ENCODE measurements around the gene FCHO1.
"Not testable (repeated sequence)": the region's sequence is repeated elsewhere in the genome, so short reads cannot be mapped to it uniquely, and the experiment has no call there.

Gene FCHO1

GRCh38 chr19:17766543-17767131 is 15.4 kb downstream of the FCHO1 start:
- peak; percentile 46 for DNase-seq

- no peak for DNase-seq
Observed at GRCh38 chr19:17767559-17767958, 16.3 kb downstream of the FCHO1 start.

DNA sequence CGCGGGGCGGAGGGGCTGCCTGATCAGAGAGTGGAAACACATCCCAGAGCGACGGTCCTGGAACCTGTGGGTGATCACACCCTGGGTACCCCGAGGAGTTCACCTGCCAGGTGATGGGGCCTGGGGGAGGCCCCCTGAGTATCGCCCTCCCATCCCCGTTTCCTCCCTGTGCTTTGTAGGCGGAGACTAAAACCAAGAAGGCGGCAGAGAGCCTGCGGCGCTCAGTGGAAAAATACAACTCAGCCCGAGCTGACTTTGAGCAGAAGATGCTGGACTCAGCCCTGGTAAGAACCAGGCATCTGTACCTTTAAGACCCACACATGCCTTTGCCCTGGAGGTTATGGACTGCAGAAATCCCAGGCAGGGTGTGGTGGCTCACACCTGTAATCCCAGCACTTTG is 19.3 kb downstream of the FCHO1 start:
- no peak for DNase-seq

GRCh38 chr19:17772172-17772571 is 20.9 kb downstream of the FCHO1 start:
- DNase-seq, result no peak

DNA sequence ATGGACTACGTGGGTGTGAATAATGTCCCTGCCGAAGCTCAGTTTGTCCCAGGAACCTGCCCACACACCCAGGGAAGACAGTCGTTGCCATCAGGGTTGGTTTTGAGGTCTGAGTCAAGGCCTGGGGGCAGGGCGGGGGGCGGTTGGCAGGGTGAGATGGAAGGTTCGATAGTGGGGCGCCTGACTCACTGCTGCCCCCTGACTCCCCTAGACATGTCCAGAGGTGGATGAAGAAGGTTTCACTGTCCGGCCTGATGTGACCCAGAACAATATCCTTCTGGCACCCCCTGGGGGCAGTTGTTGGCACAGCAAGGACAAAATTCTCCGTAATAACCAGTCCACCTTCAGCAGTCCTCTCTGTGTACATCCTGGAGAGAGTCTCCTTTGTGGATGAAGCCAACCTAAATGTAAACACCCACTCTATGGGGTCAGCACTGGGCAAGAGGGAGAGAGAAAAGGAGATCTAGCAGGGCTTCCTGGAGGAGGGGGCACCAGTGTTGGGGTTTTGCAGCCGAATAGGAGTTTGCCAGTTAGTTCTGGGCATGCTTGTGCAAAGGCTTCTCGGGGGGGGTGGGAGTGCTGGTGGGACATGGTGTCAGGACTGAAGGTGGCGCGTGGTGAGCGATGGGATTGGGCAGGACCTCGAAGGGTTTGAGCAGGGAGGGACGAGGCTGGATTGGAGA is 24.1 kb downstream of the FCHO1 start:
- peak; percentile 56 for DNase-seq

DNA sequence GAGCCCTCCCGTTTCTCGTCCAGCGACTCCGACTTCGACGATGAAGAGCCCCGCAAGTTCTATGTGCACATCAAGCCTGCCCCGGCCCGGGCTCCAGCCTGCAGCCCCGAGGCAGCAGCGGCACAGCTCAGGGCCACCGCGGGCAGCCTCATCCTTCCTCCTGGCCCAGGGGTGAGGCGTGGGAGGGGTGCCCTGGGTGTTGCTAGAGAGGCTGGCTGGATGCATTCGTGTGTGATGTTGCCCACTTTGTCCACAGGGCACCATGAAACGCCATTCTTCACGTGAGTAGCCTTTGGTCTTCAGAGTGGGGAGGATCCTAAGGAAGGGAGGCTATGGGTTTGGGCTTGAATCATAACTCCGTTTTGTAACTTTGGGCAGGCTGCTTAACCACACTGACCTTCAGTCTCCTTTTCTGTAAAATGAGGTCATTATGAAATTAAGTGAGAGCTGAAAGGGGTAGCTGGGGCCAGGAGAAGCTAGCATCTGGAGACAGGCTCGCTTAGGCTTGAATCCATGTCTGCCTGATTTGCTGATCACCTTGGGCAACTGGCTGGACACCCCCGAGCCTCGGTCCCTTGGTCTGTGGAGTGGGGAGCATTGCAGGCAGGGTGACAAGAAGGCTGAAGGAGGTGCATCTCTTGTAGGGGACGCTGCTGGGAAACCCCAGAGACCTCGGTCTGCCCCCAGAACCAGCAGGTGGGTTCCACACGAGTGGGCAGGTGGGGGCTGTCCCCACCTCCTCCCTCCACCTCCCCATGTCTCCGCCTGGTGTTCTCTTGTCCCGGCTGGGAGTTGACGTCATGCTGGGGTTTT is 24.9 kb downstream of the FCHO1 start:
- DNase-seq, result no peak

GRCh38 chr19:17777840-17778239 is 26.6 kb downstream of the FCHO1 start:
- DNase-seq, result not testable (repeated sequence)

DNA sequence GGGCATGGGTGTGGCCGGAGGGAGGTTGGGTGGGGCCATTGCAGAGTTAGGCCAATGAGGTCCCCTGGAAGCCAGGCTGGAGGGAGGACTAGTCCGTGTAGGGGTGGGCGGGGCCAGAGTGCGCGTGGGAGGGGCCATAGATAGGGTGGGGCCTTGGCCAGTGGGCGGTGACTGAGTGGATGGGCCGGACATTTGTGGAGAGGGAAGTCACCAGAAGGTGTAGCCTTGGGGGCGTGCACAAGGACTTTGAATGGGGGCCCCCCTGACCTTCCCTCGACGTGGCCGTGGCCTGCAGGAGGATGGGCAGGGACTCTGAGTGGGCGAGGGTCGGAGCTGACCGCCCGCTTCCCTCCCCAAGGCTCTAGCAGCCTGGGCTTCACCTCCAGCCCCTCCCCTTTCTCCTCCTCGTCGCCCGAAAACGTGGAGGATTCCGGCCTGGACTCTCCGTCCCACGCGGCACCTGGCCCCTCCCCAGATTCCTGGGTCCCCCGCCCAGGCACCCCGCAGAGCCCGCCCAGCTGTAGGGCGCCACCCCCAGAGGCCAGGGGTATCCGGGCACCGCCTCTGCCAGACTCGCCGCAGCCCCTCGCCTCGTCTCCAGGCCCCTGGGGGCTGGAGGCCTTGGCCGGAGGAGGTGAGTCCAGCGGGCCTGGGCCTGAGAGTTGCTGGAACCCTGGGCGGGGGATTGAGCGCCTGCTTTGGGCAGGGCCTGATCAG is 27.1 kb downstream of the FCHO1 start:
- DNase-seq, result peak; percentile 32

DNA sequence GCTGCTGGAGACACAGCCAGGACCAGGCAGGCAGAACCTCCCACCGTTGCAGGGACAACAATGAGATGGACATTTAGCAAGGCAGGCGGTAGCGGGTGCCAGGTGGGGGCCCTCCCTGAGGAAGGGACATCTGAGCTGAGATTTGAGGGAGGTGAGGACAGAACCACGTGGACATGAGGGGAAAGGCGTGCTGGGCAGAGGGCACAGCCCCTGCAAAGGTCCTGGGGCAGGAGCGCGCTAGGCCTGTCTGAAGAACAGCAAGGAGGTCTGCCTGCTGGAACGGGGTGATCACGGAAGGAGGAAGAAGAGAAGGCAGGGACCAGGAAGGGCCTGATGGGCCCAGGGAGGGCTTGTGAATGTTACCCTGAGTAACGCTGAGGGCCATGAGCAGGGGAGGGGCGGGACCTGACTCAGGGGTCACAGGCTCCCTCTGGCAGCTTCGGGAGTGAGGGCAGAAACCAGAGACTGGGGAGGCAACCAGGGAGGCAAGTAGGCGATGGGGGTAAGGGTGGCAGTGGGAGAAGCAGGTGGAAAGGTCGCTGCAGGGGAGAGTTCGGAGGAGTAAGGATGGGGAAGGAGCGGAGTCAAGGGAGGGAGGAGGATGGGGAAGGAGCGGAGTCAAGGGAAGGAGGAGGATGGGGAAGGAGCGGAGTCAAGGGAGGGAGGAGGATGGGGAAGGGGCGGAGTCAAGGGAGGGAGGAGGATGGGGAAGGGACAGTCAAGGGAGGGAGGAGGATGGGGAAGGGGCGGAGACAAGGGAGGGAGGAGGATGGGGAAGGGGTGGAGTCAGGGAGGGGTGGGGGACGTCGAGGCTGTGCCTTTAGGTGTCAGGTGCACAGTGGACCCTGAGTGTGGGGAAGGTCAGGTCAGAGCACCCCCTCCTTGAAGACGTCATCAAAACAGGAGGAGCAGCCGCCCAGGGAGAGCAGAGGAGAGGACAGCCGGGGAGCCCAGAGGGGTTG is 28.0 kb downstream of the FCHO1 start:
- no peak for DNase-seq

- no peak for DNase-seq
Observed at GRCh38 chr19:17780781-17781180, 29.5 kb downstream of the FCHO1 start.

DNA sequence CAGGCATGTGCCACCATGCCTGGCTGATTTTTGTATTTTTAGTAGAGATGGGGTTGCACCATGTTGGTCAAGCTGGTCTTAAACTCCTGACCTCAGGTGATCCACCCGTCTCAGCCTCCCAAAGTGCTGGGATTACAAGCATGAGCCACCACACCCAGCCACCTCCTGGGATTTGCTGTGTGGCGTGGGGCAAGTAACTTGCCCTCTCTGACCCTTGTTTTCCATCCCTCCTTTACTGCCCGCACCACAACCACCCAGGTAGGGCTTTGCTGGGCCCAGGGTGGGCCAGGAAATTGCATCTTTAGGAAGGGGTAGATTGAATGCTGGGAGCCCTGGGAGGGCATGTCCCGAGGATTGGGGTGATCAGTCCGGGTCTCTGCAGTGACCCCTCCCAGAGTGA is 32.4 kb downstream of the FCHO1 start:
- DNase-seq, result not testable (repeated sequence)

GRCh38 chr19:17784201-17785008 is 33.1 kb downstream of the FCHO1 start:
- peak; percentile 74 for DNase-seq

DNA sequence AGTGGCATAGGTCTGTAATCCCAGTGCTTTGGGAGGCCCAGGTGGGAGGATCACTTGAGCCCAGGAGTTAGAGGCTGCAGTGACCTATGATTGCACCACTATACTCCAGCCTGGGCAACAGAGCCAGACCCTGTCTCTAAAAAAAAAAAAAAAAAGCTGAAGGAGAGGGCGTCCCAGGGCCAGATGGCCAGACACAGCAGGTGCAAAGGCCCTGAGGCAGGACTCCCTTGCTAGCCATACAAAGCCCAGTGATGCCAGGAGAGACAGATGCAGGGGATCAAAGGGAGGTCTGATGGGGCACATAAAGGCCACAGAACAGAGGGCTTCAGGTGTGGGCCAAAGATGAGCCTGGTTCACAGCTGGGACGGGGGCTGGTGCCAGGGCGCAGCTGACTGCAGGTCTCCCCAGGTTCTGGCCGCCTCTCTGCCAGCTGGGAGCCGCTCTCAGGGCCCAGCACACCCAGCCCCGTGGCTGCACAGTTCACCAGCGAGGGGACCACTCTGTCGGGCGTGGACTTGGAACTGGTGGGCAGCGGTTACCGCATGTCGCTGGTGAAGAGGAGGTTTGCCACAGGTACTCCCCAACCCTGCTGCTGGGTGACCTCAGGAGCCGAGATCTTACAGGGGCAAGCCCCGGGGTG is 36.1 kb downstream of the FCHO1 start:
- no peak for DNase-seq

DNA sequence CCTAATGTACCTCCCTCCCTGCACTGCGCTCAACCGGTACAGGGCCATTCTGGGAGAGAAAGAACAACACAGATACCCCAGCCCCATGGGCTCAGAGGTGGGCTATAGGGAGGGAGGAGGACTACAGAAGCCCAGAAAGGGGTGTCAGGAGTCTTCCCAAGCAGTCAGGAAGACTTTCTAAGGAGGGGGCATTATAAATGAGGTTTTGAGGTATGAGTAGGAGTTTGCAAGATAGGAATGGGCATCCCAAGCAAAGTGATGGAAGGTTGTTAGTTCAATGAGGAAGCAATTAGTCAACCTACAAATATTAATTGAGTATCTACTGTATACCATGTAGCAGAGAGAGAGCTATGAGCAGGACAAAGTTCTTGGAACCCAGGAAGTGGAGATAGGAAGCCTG is 37.4 kb downstream of the FCHO1 start:
- no peak for DNase-seq

DNA sequence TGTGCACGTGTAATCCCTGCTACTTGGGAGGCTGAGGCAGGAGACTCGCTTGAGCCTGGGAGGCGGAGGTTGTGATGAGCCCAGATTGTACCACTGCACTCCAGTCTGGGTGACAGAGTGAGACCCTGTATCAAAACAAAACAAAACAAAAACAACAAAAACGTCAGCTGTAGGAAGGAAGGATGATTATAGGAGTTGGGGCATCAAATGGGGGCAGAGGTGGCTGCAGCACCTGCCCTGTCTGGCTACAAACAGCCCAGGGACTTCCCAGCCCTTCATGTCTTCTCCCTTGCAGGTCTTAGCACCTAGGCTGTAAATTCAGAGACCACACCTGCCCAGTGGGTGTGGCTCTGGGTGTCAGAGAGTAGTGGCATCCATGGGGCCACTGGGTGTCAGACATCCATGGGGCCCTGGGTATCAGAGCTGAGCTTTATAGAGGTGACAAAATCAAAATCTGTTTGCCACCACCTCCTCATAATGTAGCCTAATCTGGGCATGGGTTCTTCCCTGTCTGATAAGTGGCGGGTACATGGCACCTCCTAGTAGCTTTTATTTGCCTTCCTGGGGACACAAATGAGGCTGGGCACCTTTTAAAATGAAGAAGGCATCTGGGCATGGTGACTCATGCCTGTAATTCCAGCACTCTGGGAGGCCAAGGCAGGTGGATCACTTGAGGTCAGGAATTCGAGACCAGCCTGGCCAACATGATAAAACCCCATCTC is 38.9 kb downstream of the FCHO1 start:
- DNase-seq, result no peak

- no peak for DNase-seq
Observed at GRCh38 chr19:17794412-17794730, 43.1 kb downstream of the FCHO1 start.

DNA sequence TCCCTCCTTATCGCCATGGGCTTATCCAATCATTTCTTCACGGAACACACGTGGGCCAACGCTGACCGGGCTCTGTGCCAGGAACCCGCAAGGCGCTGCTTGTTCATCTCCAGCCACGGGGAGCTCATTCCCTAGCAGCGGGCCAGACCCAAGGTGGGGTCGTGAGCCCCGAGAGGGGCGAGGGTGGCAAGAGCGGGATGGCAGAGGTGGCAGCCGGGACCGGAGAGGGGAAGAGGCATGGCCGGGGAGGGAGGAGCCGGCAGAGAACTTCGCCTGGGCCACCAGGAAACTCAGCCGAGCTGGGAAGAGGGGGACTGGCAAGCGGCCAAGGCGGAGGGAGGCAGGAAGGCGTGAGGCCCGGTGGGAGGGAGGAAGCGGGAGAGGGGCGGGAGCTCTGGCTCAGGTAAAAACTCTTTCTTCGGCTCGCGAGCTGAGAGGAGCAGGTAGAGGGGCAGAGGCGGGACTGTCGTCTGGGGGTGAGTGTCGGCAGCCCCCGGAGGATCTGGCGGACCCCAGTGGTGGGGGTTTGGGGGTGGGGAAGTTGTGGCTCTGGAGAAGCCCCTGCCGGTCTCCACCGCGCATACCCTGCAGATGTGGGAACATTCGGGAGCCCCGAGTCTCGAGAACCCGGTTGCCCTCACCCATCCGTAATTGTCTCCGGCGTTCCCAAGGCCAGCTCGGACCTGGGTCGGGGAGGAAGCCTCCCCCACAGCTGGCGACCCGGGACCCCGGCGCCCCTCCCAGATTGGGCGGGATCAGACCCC is 43.6 kb downstream of the FCHO1 start, which contains the start of gene B3GNT3:
Gene B3GNT3 (plus strand): TSS at position 408 of the 764 bp plus-strand sequence. CDS start 12,670 bp downstream, outside the sequence.
- DNase-seq, result peak; percentile 34

- DNase-seq, result no peak
Observed at GRCh38 chr19:17795495-17795856, 44.2 kb downstream of the FCHO1 start.

Data from activated T-cell treated with anti-CD3 and anti-CD28 coated beads, Interleukin-2, amount 50 U/mL, for 1 hour (primary cell).